ENCODE measurements around the gene SV2B. TPM values are rescaled to one million over a fixed set of nuclear protein-coding genes. Genes with fewer than 3 reads are reported as not detected.

Gene SV2B
- total RNA-seq, 1 experiment from 2014 or later: 3.9 TPM

DNA sequence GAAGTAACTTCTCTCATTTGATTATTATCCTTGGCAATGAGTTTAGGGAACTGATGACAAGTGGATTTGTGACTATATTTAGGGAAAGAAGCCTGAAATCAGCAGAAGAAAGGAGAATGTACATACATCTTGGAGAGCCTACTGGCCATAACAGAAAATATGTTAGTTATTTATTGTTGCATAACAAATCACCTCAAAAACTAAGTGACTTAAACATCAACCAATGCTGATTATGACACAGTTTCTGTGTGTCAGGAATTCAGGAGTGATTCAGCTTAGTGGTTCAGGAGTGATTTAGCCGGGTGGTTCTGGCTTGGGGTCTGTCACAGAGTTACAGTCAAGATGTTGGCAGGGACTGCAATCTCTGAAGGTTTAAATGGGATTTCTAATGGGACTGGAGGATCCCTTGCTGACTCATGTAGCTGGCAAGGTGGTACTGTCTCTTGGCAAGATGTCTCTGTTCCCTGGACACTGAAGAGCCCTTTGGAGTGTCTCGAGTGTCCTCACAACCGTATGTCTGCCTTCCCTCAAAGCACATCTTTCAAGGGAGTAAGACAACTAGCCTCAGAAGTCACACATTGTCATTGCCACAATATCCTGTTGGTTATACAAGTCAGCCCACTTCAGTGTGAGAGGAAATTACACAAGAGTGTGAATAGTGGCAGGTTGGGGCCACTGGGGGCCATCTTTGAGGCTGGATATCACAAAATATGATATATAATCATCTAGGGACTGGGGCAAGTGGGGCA is 248.9 kb downstream of the SV2B start:
- ChIA-PET CTCF (no interaction called here), POLR2A (ENCODE audit: low non-redundant PET) (no interaction called here)
- no peaks in the 10 kb centered on the region for H3K9me3 ChIP-seq (ENCODE audit: low read depth, low read length, poor library complexity, severe bottlenecking)
- no peak for DNase-seq (ENCODE audit: low spot score)
- H3K4me1 ChIP-seq (ENCODE audit: insufficient read depth, low read length, poor library complexity, severe bottlenecking): no peaks in the 10 kb centered on the region
- H3K36me3 ChIP-seq (ENCODE audit: insufficient read depth, low read length, poor library complexity, severe bottlenecking): no peaks in the 10 kb centered on the region
- H3K27ac ChIP-seq (ENCODE audit: low read depth, low read length, poor library complexity, severe bottlenecking): no peak overlapping the region
- no TSS peak for BruUV-seq (replicated peaks)
- peaks cover 4% of the 10 kb centered on the region for H3K27me3 ChIP-seq (replicated peaks; ENCODE audit: insufficient read depth, low read depth, low read length, poor library complexity)
- H3K4me3 ChIP-seq (ENCODE audit: low read depth, low read length, poor library complexity, severe bottlenecking): no peak overlapping the region
- TF ChIP-seq, protein P1, sequence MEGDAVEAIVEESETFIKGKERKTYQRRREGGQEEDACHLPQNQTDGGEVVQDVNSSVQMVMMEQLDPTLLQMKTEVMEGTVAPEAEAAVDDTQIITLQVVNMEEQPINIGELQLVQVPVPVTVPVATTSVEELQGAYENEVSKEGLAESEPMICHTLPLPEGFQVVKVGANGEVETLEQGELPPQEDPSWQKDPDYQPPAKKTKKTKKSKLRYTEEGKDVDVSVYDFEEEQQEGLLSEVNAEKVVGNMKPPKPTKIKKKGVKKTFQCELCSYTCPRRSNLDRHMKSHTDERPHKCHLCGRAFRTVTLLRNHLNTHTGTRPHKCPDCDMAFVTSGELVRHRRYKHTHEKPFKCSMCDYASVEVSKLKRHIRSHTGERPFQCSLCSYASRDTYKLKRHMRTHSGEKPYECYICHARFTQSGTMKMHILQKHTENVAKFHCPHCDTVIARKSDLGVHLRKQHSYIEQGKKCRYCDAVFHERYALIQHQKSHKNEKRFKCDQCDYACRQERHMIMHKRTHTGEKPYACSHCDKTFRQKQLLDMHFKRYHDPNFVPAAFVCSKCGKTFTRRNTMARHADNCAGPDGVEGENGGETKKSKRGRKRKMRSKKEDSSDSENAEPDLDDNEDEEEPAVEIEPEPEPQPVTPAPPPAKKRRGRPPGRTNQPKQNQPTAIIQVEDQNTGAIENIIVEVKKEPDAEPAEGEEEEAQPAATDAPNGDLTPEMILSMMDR (conservative IDR thresholded peaks at IDR 0.05; ENCODE audit: low read depth, low read length): no peak
- intact Hi-C loops (cut with micrococcal nuclease; ENCODE audit: unreplicated experiment): no loop called here

Other genes starting within 250 kb of the SV2B start
- gene FURIN, start 231.7 kb upstream of the SV2B start, total RNA-seq (2021): 59.0 and 63.4 TPM in 2 replicates
- gene FES, start 215.8 kb upstream of the SV2B start, total RNA-seq (2021): 1.3 and 3.8 TPM in 2 replicates
- gene MAN2A2, start 197.0 kb upstream of the SV2B start, total RNA-seq (2021): 75.7 and 91.3 TPM in 2 replicates
- gene HDDC3, start 167.7 kb upstream of the SV2B start, total RNA-seq (2021): 22.6 and 23.9 TPM in 2 replicates
- 74.4 and 77.7 TPM in 2 replicates for gene UNC45A, start 165.0 kb upstream of the SV2B start, total RNA-seq (2021)
- gene RCCD1, start 145.4 kb upstream of the SV2B start, total RNA-seq (2021): 28.8 and 39.5 TPM in 2 replicates
- gene PRC1, start 105.7 kb upstream of the SV2B start, total RNA-seq (2021): 338 and 339 TPM in 2 replicates
- gene VPS33B, start 77.7 kb upstream of the SV2B start, total RNA-seq (2021): 17.7 and 19.5 TPM in 2 replicates

Data from A673 (cell line).